Ammon's horn (tissue), 1 donor: Measurements from ENCODE around the gene LCLAT1.

Source experiments
- DNase-seq: peaks from one replicate; pipeline ENCODE4 v3.0.0-alpha.2; 2016; ENCODE audit warnings: low spot score

Gene LCLAT1

DNA sequence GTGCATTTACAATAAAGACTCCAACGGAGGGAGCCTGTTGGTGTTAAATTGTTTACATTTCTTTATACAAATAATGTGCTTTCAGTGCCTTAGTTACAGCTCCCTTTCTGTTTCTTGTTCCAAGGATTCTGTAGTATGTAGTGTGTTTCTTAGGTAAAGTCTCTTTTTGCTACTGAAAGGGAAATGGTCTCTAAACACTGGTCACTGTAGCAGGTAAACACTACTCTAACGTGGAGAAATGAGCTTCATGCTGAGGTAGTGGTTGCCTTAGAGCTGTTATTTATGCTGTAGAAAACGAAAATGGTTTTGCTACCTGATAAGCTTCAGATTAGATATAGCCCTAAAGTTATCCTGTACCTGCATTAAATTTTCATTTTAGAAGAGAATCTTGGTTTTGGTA lies 196.6 kb downstream of the LCLAT1 start:
- DNase-seq: no peak

DNA sequence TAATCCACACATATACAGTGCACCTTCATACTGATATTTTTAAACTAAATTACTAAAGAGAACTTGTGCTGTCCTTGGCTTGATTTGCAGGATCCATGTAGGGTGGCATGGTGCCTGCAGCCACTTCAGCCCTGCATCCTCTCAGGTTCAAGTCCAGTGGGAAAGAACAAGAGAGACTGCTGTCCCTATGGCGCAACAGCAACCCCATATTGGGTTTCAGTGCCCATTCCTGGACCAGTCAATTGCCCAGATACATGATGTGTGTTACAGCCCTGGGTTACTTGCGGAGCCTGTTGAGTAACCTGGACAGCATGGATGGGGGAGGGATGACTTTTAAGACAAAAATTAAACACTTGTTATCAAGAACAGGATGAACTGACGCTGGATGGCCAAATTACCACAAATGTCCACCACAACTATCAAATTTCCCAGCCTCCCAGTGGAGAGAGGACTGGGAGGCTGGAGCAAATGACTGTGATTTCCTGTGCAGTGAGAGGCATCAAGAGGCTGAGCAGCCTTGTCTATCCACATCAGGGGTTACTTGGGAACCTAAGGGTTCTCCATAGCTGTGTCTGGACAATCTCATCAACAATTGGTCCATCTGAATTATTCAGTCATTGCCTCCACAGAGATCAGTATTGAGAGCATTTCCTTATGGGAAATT lies 198.2 kb downstream of the LCLAT1 start:
- no peak for DNase-seq

DNA sequence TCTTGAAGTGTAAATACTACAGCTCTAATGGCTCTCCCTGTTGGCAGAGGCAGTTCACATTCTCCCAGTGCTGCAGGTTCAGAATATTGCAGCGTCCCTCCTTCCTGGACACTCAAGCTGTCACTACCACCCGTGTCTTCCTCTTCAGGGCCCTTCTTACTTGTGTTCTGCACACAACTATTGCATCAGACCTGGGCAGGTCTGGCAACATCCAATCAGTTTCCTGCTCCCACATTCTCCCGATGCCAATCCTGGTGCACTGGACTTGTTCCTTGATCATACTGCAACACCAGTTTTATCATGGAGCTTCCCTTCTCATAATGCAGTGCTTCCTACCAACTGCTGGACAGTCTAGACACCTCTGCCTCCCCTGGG lies 198.7 kb downstream of the LCLAT1 start:
- no peak for DNase-seq

DNA sequence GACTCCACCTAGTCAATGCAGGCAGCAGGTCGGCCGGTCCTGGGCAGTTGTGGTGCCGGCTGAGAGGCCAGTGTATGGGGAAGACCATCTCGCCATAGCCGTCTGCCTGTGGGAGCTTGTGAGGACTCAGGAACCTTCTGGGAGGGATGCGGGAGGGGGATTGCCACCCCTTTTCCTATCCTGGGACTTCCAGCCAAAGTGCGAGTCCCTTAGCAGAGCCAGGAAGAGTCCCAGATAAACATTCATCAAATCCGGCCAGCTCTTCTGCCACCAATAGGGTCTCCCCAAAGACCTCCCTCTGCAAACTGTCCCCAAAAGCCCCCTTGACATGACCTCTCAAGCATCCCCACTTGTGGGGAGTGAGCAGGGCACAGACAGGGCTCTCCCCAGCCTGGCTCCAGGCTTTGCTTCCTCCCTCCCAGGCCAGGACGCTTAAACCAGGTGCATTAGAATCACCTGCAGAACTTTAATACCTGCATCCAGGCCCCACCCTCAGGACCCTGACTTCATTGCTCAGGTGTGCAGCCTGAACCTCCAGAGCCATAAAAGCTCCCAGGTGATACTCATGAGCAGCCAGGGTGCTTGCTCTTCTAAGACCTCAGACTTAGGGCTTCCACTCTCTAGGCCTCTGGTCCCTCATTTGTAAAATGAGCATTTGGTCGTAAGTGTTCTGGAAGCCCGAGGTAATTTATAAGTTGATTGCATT lies 200.9 kb downstream of the LCLAT1 start:
- DNase-seq: no peak

DNA sequence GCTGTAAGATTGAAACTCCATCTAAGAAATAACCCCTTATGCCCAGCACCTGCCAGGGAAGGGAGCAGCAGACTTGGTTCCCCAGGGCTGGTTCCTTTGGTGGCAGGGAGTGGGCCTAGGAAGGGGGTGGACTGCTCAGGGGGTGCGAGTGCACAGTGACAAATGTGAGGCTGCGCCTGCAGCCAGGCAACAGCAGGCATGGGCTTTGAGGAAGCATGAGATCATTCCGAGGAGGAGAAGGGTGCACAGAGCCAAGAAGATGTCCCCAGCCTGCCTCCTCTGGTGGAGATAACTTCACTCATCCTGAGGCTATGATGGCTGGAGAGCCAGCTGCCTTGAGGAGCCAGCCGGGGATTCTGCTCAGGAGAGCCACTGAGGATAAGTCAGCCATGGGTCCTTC lies 202.2 kb downstream of the LCLAT1 start:
- no peak for DNase-seq

DNA sequence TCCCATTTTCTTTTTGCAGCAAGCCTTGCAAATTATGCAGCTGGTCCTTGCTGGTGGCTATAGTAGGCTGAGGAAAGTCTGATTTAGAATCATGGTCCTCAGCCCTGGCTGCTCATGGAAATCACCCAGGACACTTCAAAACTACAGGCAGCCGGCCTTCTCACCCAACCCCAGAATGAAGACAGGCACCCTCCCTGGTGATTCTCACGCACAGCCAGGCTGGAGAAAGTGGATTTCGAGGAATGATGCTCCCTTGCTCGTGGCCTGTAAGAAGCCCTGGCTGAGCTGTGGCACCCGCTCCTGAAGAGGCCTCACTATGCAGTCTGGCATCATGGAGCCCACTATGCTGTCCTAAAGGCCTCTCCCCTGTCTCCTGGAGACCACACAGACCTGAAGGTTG lies 202.8 kb downstream of the LCLAT1 start:
- no peak for DNase-seq

DNA sequence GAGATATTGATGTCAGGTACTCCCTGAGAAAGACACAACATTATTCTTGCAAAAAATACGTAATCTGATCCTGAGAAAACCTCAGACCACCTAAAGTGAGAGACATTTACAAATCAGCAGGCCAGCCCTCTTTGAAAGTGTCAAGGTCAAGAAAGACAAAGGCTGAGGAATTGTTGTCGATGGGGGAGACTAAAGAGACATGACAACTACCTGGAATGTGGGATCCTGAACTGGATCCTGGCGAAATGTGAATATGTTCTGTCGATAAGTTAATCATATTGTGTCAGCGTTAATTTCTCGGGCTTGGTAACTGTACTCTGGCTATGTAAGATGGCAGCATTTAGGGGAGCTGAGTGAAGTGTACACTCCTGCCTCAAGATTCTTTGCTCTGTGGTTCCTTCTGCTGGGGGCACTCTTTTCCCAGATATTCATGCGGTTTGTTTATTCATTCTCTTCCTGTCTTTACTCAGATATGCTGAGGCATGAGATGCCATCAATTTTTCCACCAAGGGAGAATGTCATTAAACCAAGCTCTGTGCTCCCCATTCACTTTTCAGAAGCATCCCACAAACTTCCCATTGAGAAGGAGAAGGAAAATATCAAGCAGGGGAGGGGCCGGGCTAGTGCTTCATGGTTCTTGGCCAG lies 205.3 kb downstream of the LCLAT1 start:
- DNase-seq: no peak

DNA sequence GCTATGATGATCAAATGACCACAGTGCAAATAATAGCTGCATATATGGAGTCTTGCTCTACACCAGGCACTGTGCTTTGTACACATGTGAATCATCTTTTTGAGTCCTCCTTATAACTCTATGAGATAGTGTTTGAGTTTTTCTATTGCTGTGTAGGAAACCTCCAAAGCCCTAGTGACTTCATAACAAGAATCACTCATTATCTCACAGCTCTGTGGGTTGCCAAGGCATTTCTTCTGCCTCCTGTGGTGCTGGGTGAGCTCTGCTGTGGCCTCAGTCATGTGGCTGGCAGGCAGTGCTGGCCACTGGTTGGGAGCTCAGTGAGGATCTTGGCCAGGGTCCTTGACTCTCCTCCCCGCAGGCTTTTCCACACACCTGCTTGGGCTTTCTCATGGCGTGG lies 206.8 kb downstream of the LCLAT1 start:
- DNase-seq: no peak

DNA sequence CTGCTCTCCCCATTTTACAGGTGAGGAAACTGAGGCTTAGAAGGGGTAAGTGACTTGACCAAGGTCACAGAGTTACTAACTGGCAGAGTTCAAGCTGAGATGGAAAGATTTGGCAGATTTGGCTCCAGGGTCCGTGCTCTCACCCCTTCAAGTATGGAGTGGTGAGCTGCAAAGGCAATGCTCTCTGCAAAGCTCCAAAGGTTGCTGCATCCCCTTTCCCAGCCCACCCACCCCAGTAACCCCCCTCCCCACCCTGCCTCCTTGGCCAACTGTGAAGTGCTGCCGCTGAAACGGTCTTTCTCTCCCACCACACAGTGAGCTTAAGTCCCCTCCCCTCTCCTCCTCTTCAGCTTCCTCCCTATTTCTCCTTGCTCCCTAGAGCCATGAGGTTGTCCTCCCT lies 207.4 kb downstream of the LCLAT1 start:
- no peak for DNase-seq

DNA sequence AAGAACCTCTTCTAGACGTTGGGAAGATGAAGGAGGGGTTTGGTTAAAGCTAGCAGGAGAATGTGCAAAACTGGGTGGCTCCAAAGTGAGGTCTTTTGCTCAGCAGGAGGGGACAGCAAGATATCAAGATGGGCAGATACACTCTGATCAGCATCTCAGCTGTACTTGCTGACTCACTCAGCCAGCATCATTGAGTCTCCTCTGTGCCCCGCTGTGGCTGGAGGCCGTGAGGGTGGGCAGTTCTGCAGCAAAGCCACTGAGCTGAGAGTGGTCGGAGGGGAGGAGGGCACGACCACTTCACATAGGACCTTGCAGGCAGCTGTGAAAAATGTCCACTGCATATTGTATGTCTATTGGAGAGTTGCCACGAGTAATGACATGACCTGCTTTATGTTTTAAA lies 208.2 kb downstream of the LCLAT1 start:
- no peak for DNase-seq

DNA sequence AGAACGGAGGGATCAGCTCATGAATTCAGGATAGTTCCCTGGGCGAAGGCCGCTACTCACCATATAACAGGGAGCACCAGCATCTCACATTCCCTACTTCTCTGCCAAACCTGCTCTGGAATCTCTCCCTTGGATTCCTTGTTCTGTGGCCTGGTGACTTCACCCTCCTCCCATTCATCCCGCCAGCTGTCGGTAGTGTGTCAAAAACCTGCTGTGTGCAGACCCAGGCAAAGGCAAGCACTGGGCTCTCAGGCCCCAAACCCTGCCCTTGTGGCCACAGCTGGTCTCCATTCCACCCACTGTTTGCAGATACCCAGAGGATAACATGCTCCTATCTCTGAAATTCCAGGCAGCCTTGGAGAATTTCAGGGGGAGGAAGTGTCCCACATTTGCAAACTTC lies 208.6 kb downstream of the LCLAT1 start:
- no peak for DNase-seq

DNA sequence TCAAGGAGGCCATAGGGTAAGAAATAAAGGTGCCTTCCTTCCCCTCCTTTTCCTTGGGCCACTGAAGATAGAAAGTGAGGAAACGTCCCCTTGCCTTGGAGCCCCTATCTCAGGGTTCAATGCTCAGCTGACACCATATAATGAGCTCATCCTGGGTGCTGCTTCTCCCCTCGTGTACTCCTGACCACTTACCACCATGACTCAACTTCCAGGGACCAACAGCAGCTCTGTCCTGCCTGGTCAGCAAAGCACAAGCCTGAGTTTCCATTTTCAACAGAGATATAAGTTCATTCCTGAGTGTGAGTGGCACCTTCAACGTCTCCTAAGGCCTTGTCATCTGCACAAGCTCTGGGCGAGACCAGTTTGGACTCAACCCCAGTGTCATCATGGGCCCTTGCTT lies 209.0 kb downstream of the LCLAT1 start:
- DNase-seq: no peak

DNA sequence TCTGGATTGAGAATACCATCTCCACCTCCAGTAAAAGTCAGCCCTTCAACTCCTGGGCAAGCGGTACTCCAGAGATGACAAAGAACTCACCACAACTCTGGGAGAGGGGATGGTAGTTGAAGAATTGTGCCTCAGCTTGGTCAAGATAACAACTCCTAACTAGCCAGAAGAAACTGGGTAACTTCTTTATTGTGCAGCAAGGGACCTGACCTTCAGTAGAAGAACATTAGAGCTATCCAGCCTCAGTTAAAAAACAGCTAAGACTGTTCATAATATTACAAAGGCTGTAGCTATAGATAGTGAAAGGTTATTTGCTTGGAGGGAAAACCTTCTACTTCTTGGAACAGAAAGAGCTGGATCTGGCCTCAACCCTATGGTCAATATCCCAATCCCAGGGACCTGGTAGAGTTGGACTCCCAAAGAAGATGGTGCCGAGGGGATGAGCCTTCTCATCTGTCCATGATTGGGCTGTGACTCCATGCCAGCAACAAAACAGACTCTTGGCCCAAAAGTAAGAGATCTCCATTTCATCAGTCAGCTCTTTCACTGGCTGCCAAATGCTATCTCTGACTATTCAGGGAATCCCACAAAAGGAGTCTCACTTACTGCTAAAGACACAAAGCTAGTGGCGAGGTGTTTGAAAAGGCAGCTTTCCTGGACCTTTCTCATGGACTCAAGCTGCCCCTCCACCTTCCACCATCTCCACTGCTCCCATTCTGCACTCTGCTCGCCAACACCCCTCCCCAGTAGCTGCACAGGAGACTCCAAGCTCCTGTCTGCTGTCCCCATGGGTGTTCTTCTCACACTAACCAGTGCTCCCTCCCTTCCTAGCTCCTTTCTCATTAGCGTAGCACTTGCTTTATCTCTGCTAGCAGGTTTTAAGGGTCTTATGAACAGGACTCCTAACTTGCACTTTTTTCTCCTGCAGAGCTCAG lies 214.4 kb downstream of the LCLAT1 start:
- no peak for DNase-seq

DNA sequence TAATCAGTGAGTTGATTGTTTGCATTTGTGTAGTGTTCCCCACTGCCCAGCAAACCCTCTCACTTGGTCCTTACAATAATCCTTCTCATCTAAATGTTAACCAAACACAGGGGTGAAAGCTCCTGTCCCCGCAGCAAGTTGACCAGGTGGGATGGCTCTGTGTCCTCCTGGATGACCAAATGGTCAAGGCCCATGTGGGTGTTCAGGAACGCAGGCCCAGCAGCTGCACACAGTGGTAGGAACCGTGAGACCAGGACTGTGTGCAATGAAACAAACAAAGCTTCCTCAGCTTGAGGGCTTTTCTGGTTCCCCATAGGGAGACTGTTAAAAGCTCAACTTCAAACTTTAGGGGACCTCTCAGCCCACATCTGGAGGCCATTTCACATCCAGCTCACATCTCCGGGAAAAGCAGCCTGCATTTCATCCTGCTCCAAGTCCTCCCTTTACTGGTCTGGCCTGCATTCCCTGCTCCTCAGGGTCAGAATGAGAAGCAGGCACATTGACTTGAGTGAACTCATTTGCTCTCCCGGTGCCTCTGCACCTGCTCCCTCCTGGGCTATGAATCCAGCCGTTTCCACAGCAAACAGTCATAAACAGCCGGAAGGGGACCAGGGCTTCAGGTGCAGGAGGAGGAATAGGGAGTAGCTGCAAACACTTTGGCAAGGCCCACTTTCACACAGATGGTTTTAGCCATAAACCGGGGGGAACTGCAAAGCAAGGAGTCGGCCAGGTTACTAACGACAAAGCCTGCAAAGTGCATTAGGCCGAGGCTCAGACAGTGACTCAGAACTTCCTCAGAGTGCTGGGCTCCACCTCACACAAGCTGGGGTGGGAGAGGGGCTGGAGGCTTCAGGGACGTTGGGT lies 215.5 kb downstream of the LCLAT1 start:
- DNase-seq: no peak

DNA sequence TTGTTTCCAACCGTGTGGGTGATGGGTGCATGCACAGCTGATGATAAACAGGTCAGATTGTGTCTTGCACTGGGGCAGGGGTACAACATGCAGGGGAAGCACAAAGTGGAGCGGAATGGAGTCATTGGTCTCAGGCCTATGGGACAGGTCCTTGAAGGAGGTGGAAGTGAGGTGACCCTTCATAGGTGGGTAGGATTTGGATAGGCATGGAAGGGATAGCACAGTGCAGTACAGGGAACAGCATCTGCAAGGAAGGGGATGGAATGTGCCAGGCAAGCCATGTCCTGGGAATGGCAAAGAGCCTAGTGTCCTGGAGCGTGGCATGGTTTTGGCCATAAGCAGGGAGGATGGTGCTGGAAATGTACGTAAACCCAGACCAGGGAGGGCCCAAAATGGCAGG lies 216.3 kb downstream of the LCLAT1 start:
- no peak for DNase-seq

DNA sequence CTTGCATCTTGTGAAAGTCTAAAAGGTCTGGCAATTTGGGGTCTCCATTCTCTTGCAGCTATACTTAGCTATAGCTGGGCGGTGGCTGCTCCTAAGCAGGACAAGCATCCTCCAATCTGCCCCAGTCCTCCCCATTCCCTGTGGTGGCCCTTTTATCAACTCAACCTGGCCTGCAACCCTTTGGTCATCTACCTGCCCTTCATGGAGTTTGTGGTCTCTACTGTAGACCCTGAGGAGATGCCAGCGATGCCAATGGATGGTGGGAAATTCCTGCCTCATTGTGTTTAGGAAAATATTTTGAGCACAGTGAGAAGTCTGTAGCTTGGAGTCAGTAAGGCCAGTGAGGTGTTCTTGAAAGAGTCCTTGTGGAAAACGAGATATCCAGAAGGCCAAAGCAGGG lies 216.8 kb downstream of the LCLAT1 start:
- no peak for DNase-seq

DNA sequence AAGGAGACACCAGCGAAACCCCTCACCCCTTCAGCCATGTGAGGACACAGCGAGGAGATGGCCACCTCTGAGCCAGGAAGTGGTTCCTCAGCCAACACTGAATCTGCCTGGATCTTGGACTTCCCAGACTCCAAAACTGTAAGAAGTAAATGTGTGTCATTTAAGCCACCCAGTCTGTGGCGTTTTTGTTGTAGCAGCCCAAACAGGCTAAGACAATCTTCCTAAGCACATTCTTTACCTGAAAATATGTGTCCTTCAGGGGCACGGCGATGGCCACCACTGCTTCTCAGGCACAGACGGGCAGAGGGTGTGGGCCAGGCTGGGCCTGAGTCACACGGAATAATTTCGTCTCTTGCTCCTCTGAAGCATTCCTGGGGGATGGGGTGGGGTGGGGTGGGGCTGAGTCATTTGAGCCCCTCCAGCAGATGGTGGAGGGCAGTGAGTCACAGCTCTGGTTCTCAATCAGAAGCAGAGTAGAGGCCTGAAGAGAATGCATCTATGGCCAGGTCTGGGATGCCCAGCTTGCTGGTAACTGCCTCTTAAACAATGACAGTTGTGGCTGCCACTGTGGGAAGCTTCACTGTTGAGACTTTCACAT lies 217.8 kb downstream of the LCLAT1 start:
- DNase-seq: no peak

DNA sequence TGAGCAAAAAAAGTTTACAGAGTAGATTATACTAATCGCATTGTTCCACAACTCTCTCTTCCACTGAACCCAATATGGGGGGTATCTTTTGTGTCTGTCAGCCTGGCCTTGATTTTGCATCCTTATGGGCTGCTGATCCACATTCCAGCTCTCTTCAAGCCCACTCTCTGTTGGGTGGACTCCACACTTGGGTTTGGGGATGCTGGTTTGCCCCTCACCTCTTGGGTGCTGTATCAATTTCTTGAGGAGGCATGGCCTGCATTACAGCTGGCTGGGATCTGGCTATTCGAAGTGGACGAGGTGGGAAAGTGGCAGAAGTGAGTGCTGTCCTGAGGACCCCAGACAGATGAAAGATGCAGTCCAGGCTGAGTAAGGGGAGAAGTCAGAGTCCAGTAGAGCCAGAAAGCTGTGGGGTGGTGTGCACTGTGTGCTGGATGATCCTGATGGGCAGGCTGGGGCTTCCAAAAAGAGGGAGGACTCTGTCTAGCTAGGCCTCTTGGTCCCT lies 218.8 kb downstream of the LCLAT1 start:
- no peak for DNase-seq

DNA sequence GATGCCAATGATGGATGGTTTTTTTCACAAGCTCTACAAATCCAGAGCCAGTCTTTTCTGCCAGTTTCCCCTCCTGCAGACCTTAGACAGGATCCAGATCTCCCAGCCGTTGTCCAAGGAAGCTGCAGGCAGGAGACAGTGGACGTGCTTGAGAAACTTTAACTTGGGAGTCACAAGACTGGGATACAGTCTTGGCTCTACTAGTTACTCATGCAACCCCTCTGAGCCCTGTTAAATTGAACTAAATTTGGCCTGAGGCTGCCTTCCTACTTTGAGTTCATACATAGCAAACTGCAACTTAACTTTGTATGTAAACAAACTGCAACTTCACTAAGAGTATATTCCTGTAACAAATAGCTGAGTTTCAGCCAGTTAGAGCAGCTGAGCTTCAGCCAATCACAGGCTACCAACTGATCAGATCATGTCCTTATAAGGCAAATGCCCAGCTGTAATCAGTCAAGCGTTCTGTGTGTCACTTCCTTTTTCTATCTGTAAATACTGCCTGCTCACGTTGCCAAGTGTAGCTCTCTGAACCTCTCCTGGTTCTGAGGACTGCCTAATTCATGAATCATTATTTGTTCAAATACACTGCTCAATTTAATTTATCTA lies 219.3 kb downstream of the LCLAT1 start:
- no peak for DNase-seq

DNA sequence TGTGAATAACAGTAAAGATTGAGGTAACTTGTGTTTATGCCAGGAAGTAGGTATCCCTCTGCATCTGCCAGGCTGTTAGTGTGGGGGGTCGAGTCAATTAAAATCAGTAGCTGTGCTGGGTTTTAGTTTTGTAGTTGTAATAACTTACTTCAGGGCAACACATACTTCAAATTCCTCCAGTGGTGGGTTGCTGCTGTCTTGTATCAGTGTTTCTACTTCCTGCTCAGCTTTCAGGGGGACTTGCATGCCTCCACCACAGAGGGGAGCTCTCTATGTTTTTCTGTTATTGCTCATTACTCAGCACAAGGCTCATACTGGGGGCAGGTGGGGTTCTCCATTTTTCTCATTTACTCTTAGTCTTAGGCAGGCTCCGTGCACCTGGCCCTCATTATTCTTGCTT lies 223.4 kb downstream of the LCLAT1 start:
- DNase-seq: no peak
